HG03025 (cell line): Measurements from ENCODE around the gene ACACB.
"Not testable (repeated sequence)": the region's sequence is repeated elsewhere in the genome, so short reads cannot be mapped to it uniquely, and the experiment has no call there.

Source experiments
- ATAC-seq: cut with Tn5 transposase; IDR thresholded peaks from one replicate; pipeline ENCODE4 v1.9.1; 2021; ENCODE audit warnings: mild to moderate bottlenecking, moderate library complexity; ENCODE audit not compliant: unreplicated experiment, low FRiP score

Gene ACACB

GRCh38 chr12:109170324-109170723, 53.9 kb downstream of the ACACB start:
- no peak for ATAC-seq

GRCh38 chr12:109172787-109173186, 56.4 kb downstream of the ACACB start:
- not testable (repeated sequence) for ATAC-seq

GRCh38 chr12:109173443-109174240, 57.3 kb downstream of the ACACB start:
- no peak for ATAC-seq

- ATAC-seq = no peak
Observed at GRCh38 chr12:109174468-109174867, 58.1 kb downstream of the ACACB start.

GRCh38 chr12:109178532-109178931, 62.1 kb downstream of the ACACB start:
- no peak for ATAC-seq

- no peak for ATAC-seq
Observed at GRCh38 chr12:109179927-109180326, 63.5 kb downstream of the ACACB start.

- no peak for ATAC-seq
Observed at GRCh38 chr12:109182041-109182839, 65.9 kb downstream of the ACACB start.

GRCh38 chr12:109185441-109185840, 69.1 kb downstream of the ACACB start:
- ATAC-seq = no peak

- ATAC-seq = no peak
Observed at GRCh38 chr12:109186993-109187653, 70.7 kb downstream of the ACACB start.

- ATAC-seq = no peak
Observed at GRCh38 chr12:109188108-109188712, 71.8 kb downstream of the ACACB start.

GRCh38 chr12:109189291-109189690, 72.9 kb downstream of the ACACB start:
- no peak for ATAC-seq

- no peak for ATAC-seq
Observed at GRCh38 chr12:109191621-109192250, 75.3 kb downstream of the ACACB start.

GRCh38 chr12:109192358-109192757, 76.0 kb downstream of the ACACB start:
- no peak for ATAC-seq

GRCh38 chr12:109193896-109194295, 77.5 kb downstream of the ACACB start:
- no peak for ATAC-seq

- no peak for ATAC-seq
Observed at GRCh38 chr12:109196332-109196731, 79.9 kb downstream of the ACACB start.

- no peak for ATAC-seq
Observed at GRCh38 chr12:109197327-109197726, 80.9 kb downstream of the ACACB start.

GRCh38 chr12:109199324-109199723, 82.9 kb downstream of the ACACB start:
- no peak for ATAC-seq

- no peak for ATAC-seq
Observed at GRCh38 chr12:109200825-109201495, 84.6 kb downstream of the ACACB start.

- no peak for ATAC-seq
Observed at GRCh38 chr12:109201496-109201885, 85.1 kb downstream of the ACACB start.

GRCh38 chr12:109202770-109203169, 86.4 kb downstream of the ACACB start:
- ATAC-seq = no peak
